HG03439 (cell line): Measurements from ENCODE around the gene TBC1D2.
"Not testable (repeated sequence)": the region's sequence is repeated elsewhere in the genome, so short reads cannot be mapped to it uniquely, and the experiment has no call there.

Source experiments
- ATAC-seq: cut with Tn5 transposase; IDR thresholded peaks from one replicate; pipeline ENCODE4 v1.9.1; 2021; ENCODE audit warnings: mild to moderate bottlenecking, moderate library complexity; ENCODE audit not compliant: unreplicated experiment

The TBC1D2 gene

GRCh38 chr9:98271479-98271878 is 16.0 kb upstream of the TBC1D2 start:
- no peak for ATAC-seq

DNA sequence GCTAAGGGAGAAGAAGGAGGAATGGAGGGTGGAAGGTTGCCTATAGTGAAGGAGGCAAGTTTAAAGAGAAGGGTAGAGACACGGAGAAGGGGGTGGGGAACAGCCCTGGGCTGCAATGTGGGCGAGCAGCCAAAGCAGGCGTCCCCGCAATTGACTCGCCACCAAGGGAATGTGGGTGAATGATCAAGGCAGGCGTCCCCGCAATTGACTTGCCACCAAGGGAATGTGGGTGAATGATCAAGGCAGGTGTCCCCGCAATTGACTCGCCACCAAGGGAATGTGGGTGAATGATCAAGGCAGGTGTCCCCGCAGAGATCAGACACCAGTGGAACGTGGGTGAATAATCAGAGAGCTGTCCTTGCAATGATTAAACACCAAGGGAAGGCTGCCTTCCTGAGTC is 14.8 kb upstream of the TBC1D2 start:
- ATAC-seq = not testable (repeated sequence)

DNA sequence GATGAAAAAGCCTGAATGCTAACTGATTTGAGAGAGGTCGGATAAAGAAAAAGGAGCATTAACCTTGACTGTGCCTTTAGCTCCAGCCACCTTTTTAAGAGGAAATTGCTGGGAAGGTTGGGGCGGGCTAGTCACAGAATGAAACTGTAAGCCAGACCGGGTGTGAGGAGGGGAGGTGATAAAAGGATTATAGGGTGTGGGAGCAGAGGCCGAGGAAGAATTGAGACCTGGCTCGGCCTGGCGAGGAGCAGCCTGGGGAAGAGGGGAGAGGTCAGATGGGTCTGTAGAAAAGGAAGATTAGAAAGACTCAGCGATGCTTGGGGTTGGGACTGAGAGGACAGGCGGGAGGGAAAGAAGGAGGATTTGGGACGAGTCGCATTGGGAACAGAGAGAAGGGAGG is 14.2 kb upstream of the TBC1D2 start:
- not testable (repeated sequence) for ATAC-seq

GRCh38 chr9:98267556-98267955 is 12.1 kb upstream of the TBC1D2 start:
- ATAC-seq = not testable (repeated sequence)

- ATAC-seq = no peak
Measured at GRCh38 chr9:98264516-98264915, 9.1 kb upstream of the TBC1D2 start.

DNA sequence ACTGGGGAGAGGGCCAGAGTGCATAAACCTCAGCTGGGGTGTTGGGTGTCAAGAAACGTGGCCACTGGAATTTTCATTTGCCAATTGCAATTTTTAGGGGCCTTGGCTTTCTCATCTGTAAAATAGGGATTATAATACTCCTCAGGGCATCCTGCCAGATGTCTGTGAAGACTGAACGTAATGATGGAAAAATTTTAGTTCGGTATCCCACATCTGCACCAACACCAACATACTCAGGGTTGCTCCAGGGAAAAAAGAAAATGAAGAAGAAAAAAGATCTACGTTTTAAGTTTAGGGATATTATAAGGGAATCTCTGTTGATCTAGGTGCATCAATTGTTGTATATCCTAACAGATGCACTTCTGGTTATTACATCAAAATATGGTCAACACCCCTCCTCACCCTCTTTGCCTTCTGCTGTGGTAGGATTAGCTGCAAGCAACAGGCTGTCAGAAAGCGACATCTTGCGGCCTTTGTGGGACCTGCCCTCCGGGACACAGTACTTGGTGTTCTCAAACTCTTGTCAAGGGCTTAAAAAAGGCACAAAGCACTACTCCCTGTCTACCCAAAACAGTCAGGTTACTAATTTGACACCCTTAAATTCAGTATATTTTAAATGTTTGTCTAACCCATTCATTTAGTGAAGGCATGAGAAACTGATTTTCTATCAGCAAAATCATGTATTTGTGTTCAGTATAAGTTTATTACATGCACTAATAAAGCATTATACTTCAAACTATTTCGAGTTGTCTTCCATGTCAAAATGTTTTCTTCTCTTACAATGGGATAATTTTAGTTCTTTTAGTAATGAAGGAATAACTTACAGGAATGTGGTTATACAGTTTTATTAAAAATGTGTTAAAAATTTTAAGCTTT is 8.3 kb upstream of the TBC1D2 start:
- ATAC-seq = peak; percentile 75

DNA sequence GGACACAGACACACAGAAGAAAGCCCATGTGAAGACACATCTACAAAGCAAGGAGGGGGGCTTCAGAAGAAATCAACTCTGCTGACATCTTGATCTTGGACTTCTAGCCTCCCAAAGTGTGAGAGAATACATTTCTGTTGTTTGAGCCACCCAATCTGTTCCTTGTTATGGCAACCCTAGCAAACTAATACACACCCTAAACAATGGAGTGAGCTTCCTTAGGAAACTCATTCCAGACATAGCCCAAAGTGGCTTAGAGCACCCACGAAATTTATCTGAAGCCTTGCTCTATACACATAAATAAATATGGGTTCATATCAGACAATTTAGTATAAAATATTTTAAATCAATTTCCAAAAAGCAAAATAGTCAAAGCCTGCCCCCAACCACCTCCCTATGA is 7.6 kb upstream of the TBC1D2 start:
- no peak for ATAC-seq

GRCh38 chr9:98262056-98262455 is 6.6 kb upstream of the TBC1D2 start:
- no peak for ATAC-seq

- ATAC-seq = no peak
Measured at GRCh38 chr9:98260635-98261034, 5.2 kb upstream of the TBC1D2 start.

- no peak for ATAC-seq
Measured at GRCh38 chr9:98259791-98260190, 4.3 kb upstream of the TBC1D2 start.

DNA sequence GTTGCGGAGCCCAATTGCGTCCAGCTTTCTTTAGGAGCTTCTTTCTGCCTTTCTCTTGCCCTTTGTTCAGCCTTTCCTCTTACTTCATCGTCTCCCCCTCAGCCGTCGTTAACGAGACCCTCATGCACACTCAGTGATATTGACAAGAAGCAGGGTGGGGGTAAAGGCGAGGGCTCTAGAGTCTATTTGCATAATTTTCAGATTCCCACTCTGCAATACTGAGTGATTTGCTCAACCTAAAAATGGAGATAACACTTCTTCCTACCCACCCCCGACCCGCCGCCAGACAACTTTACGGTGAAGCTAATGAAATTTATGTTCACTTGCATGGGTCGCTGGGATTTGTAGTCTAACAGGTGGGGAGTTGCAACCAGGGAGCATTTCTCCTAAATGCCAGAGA is 1.3 kb upstream of the TBC1D2 start:
- ATAC-seq = no peak

- no peak for ATAC-seq
Measured at GRCh38 chr9:98255061-98255577, 330 bp downstream of the TBC1D2 start.

- ATAC-seq = no peak
Measured at GRCh38 chr9:98254228-98255060, 1.0 kb downstream of the TBC1D2 start.

DNA sequence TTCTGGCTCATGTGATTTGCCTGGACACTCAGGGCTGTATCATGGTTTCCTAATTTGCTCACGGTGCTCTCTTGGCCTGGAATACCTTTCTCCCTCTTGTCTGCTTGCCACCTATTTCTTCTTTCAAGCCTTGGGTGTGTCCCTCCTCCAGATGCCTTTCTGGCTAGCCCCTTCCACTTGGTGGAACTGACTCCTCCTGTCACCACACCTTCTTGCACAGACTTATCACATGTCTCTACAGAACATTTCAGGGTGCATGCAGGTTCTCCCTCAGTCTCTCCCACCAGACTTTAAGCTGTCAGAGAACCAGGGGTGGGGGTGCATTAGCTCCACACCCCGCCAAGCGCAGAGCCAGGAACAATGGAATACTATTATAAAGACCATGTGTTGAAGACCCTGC is 1.9 kb downstream of the TBC1D2 start:
- no peak for ATAC-seq

GRCh38 chr9:98251551-98251950 is 3.9 kb downstream of the TBC1D2 start:
- ATAC-seq = no peak

DNA sequence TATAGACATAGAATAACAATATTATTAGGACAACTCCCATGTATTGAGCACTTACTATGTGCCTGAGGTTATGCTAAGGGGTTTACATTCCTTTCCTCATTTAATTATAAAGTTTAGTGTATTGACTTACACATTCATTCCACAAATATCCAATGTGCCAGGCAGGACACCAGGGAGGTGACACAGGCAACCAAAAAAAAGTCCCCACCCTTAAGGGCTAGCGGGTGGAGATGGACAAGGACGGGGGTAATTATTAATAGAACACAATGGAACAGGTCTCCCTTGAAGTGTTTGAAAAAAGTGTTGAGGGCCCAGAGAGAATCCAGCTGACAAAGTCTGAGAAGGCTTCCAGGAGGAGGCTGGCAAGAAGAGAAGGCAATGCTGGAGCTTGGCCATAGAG is 5.7 kb downstream of the TBC1D2 start:
- ATAC-seq = no peak

DNA sequence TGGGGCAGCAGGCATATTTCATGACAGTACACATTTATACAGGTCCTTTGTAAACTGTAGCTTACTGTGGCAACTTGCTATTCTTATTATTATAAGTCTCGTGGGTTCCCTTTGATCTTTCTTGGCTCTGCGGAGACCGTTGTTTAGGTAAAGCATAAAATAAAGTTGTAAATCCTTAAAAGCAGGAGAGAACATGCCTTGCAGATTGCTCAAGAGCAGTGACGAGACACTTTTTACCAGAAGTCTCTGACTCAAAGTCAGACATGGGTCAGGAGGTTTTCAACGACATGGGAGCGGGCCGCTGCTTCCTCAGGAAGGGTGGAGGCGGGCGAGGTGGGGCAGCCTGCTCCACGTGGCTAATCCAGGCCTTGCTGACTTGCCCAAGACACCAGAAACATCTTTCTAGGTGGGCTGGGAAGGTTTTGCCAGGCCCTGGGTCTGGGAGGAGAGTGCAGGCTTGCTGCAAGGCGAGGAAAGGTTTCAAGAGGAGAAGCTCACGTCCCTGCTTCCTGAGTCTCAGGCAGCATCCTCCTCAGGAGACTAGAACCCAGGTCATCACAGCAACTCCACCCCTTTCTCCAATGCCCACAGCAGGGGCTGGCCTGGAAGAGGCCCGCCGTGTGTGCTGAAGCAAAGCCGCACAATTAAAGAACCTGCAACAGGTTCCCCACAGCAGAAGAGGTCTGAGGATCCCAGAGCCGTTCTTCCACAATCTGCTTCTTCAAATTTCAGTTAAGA is 6.5 kb downstream of the TBC1D2 start:
- no peak for ATAC-seq

- ATAC-seq = no peak
Measured at GRCh38 chr9:98247831-98248657, 7.4 kb downstream of the TBC1D2 start.

GRCh38 chr9:98242426-98242825 is 13.0 kb downstream of the TBC1D2 start:
- ATAC-seq = no peak
